K562 (cell line): ENCODE data around the gene CTDNEP1. TPM values are rescaled to one million over a fixed set of nuclear protein-coding genes. Genes with fewer than 3 reads are reported as not detected.

ENCODE experiments used
- DIDO1 ChIP-seq: fragments of 450-650 bp; IDR thresholded peaks from 2 replicates; pipeline ENCODE4 v1.6.1; 2016; ENCODE audit warnings: low read depth, missing biosample characterization, missing genetic modification characterization
- DPF2 ChIP-seq: fragments of 450-650 bp; IDR thresholded peaks from 2 replicates; pipeline ENCODE4 v1.6.1; 2016
- IFI16 ChIP-seq: fragments of 250-450 bp; sonication (Bioruptor Pico); IDR thresholded peaks from 2 replicates; pipeline ENCODE4 v2.1.2; 2022; ENCODE audit warnings: mild to moderate bottlenecking, inconsistent platforms
- KDM5B ChIP-seq: fragments of 200-600 bp; sonication (generic); IDR thresholded peaks from 2 replicates; pipeline ENCODE4 v1.6.1; 2012; ENCODE audit warnings: low read depth, mild to moderate bottlenecking, moderate library complexity, low read length, control low read depth, inconsistent platforms; ENCODE audit not compliant: insufficient replicate concordance
- MAFG ChIP-seq: fragments of 450-650 bp; conservative IDR thresholded peaks from 2 replicates; pipeline ENCODE4 v1.6.1; 2016; ENCODE audit warnings: missing genetic modification characterization, missing compliant biosample characterization
- MCM5 ChIP-seq: fragments of 450-650 bp; IDR thresholded peaks from 2 replicates; pipeline ENCODE4 v1.6.1; 2016; ENCODE audit warnings: low read depth
- NR2C1 ChIP-seq, 2 experiments: fragments of 450-650 bp; IDR thresholded peaks; 2 replicates each; pipeline ENCODE4 v1.6.1; 2017; ENCODE audit warnings: mild to moderate bottlenecking in 2 of 2, antibody characterized with exemption in 1 of 2, inconsistent platforms in 1 of 2, missing compliant biosample characterization in 1 of 2, missing genetic modification characterization in 1 of 2
- NRF1 ChIP-seq, 2 experiments: fragments of 450-650 bp; IDR thresholded peaks in 1 of 2; conservative IDR thresholded peaks in 1 of 2; 2 replicates each; pipeline ENCODE4 v1.6.1; 2014; ENCODE audit warnings: mild to moderate bottlenecking in 2 of 2
- NUFIP1 ChIP-seq: fragments of 450-650 bp; IDR thresholded peaks from 2 replicates; pipeline ENCODE4 v1.6.1; 2018; ENCODE audit not compliant: partially characterized antibody
- PHTF2 ChIP-seq: fragments of 250-450 bp; sonication (Bioruptor Pico); IDR thresholded peaks from 2 replicates; pipeline ENCODE4 v1.5.0; 2021; ENCODE audit warnings: mild to moderate bottlenecking
- POLR3G ChIP-seq: IDR thresholded peaks from 2 replicates; pipeline ENCODE4 v1.6.1; 2011; ENCODE audit not compliant: insufficient read length, insufficient replicate concordance; ENCODE audit errors: extremely low read depth
- POU5F1 ChIP-seq: fragments of 150-350 bp; IDR thresholded peaks from 2 replicates; pipeline ENCODE4 v1.6.1; 2014; ENCODE audit warnings: borderline replicate concordance, low read length, low read depth, mild to moderate bottlenecking; ENCODE audit not compliant: partially characterized antibody
- PTRF ChIP-seq: fragments of 450-650 bp; IDR thresholded peaks from 2 replicates; pipeline ENCODE4 v1.6.1; 2016; ENCODE audit warnings: mild to moderate bottlenecking, missing genetic modification characterization, missing compliant biosample characterization
- SAFB ChIP-seq: fragments of 200-400 bp; formaldehyde crosslinking; IDR thresholded peaks from 2 replicates; pipeline ENCODE4 v1.6.1; 2017; ENCODE audit warnings: low read depth, low read length, borderline replicate concordance
- TCF7 ChIP-seq: sonication (generic); IDR thresholded peaks from 2 replicates; pipeline ENCODE4 v1.6.1; 2016; ENCODE audit warnings: antibody characterized with exemption, borderline replicate concordance
- TOE1 ChIP-seq, 2 experiments: fragments of 450-650 bp in 1 of 2; sonication (generic) in 1 of 2; formaldehyde crosslinking in 1 of 2; IDR thresholded peaks; 2 replicates each; pipeline versions ENCODE4 v1.7.1 to v1.8.0; 2016 to 2022; ENCODE audit warnings: borderline replicate concordance in 2 of 2, mild to moderate bottlenecking in 2 of 2, antibody characterized with exemption in 1 of 2, inconsistent platforms in 1 of 2, low read depth in 1 of 2, missing genetic modification reagents in 1 of 2, moderate library complexity in 1 of 2
- ZC3H8 ChIP-seq: fragments of 450-650 bp; IDR thresholded peaks from 2 replicates; pipeline ENCODE4 v1.6.1; 2017
- ZNF217 ChIP-seq: sonication (generic); formaldehyde crosslinking; IDR thresholded peaks from 2 replicates; pipeline ENCODE4 v1.8.0; 2022; ENCODE audit warnings: mild to moderate bottlenecking, missing genetic modification reagents
- ZNF232 ChIP-seq: sonication (generic); formaldehyde crosslinking; IDR thresholded peaks from 2 replicates; pipeline ENCODE4 v1.8.0; 2022; ENCODE audit warnings: mild to moderate bottlenecking, missing genetic modification reagents
- ZNF311 ChIP-seq: fragments of 250-450 bp; sonication (Bioruptor Pico); IDR thresholded peaks from 2 replicates; pipeline ENCODE4 v1.4.0; 2020; ENCODE audit warnings: mild to moderate bottlenecking, moderate library complexity
- ZNF354B ChIP-seq: fragments of 250-450 bp; sonication (Bioruptor Pico); IDR thresholded peaks from 2 replicates; pipeline ENCODE4 v1.4.0; 2020
- ZNF444 ChIP-seq: fragments of 250-450 bp; sonication (Bioruptor Pico); IDR thresholded peaks from 2 replicates; pipeline ENCODE4 v1.4.0; 2020; ENCODE audit warnings: mild to moderate bottlenecking, moderate library complexity
- polyA plus RNA-seq, 8 experiments: library from polyadenylated mRNA; depleted of rRNA in 4 of 8; stranded (reverse) in 5 of 8; unstranded in 3 of 8; fragments of >200 nt; fragmentation: Nextera tagmentation in 2 of 8; fragmentation: Illumina TruSeq in 1 of 8; extraction: Ambion mirVana in 2 of 8; extraction: Trizol in 1 of 8; gene quantifications; 2 replicates each; pipeline versions ENCODE4 v1.2.1 to v1.2.3, GENCODE V29; 2011 to 2014; ENCODE audit warnings: inconsistent platforms in 1 of 8, missing spikeins in 1 of 8
- total RNA-seq, 7 experiments: library from RNA; depleted of rRNA in 6 of 7; stranded (reverse); fragments of >200 nt in 6 of 7; fragmentation: Illumina TruSeq in 2 of 7; extraction: Trizol in 2 of 7; gene quantifications; 2 replicates each; pipeline versions ENCODE4 v1.2.1 to v1.2.3, GENCODE V29; 2011 to 2021; ENCODE audit warnings: low replicate concordance in 1 of 7
- TF ChIP-seq, protein P1 (sequence below): fragments of 250-450 bp; sonication (Bioruptor Pico); IDR thresholded peaks from 2 replicates; pipeline ENCODE4 v1.8.0; 2022; ENCODE audit warnings: moderate library complexity, mild to moderate bottlenecking, inconsistent platforms
- TF ChIP-seq, protein P2 (sequence below): fragments of 450-650 bp; IDR thresholded peaks from 2 replicates; pipeline ENCODE4 v1.6.1; 2014; ENCODE audit warnings: low read depth, mild to moderate bottlenecking, moderate library complexity, borderline replicate concordance
- TF ChIP-seq, protein P3 (sequence below): fragments of 250-450 bp; sonication (Bioruptor Pico); IDR thresholded peaks from 2 replicates; pipeline ENCODE4 v1.5.0; 2020; ENCODE audit warnings: mild to moderate bottlenecking

Gene CTDNEP1
- total and polyA plus RNA-seq, 9 of the 15 experiments (the other 6 are each of a cell fraction or from before 2014, with no cell fraction given) = 10.7 to 150 (median 28.5) TPM

DNA sequence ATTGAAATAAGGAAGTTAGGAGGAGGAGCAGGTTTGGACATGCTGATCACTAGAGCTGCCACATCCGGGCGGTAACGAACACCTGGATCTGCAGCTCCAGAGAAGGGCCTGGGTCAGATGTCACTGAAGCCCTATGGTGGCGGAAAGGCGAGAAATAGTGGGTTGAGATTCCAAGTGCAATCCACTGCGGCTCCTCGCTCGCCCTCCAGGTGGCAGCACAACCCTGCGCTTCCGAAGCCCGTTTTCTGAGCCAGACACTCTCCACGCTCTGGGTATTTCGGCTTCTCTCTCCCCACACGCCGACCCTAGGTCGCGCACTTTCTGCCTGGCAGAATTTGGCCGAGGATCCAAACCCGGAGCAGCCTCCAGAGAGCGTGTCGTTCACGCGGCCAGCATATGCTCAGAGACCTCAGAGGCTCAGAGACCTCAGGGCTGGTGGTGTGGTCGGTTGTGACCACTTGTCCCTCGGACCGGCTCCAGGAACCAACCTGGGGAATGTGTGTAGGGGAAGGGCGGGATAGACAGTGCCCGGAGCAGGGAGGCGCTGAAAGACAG lies 29.1 kb upstream of the CTDNEP1 start (continued):
- TF ChIP-seq ZNF354B (CRISPR knock-in tag) (no peak), ZNF232 (peak; percentile 46), MAFG (tag) (no peak), MCM5 (no peak), POU5F1 (no peak), ZNF311 (CRISPR knock-in tag) (no peak), IFI16 (CRISPR knock-in tag) (no peak), NR2C1 (IDR thresholded peaks at IDR 0.05) (peak; percentile 35; the same call in 1 of the 2 replicates), NR2C1 (tag; IDR thresholded peaks at IDR 0.05) (no peak), ZNF444 (CRISPR knock-in tag) (no peak), NRF1 (conservative IDR thresholded peaks at IDR 0.05 in 1 of 2, IDR thresholded peaks at IDR 0.05 in 1 of 2) (peak in 1 of 2 experiments; percentile 35; a peak in 1 of 4 replicates), ZC3H8 (no peak), DIDO1 (tag) (no peak), DPF2 (no peak), POLR3G (no peak), SAFB (no peak), PHTF2 (CRISPR knock-in tag) (no peak), TCF7 (no peak), KDM5B (peak; percentile 56), TOE1 (IDR thresholded peaks at IDR 0.05; ENCODE audit: borderline replicate concordance) (no peak; the same call in 1 of the 2 replicates), TOE1 (CRISPR knock-in tag; IDR thresholded peaks at IDR 0.05; ENCODE audit: borderline replicate concordance, low read depth) (no peak), ZNF217 (CRISPR knock-in tag) (no peak), NUFIP1 (no peak), PTRF (tag) (no peak)
- TF ChIP-seq, protein P1, sequence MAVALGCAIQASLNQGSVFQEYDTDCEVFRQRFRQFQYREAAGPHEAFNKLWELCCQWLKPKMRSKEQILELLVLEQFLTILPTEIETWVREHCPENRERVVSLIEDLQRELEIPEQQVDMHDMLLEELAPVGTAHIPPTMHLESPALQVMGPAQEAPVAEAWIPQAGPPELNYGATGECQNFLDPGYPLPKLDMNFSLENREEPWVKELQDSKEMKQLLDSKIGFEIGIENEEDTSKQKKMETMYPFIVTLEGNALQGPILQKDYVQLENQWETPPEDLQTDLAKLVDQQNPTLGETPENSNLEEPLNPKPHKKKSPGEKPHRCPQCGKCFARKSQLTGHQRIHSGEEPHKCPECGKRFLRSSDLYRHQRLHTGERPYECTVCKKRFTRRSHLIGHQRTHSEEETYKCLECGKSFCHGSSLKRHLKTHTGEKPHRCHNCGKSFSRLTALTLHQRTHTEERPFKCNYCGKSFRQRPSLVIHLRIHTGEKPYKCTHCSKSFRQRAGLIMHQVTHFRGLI (CRISPR knock-in tag) = no peak
- TF ChIP-seq, protein P2, sequence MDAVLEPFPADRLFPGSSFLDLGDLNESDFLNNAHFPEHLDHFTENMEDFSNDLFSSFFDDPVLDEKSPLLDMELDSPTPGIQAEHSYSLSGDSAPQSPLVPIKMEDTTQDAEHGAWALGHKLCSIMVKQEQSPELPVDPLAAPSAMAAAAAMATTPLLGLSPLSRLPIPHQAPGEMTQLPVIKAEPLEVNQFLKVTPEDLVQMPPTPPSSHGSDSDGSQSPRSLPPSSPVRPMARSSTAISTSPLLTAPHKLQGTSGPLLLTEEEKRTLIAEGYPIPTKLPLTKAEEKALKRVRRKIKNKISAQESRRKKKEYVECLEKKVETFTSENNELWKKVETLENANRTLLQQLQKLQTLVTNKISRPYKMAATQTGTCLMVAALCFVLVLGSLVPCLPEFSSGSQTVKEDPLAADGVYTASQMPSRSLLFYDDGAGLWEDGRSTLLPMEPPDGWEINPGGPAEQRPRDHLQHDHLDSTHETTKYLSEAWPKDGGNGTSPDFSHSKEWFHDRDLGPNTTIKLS = no peak
- TF ChIP-seq, protein P3, sequence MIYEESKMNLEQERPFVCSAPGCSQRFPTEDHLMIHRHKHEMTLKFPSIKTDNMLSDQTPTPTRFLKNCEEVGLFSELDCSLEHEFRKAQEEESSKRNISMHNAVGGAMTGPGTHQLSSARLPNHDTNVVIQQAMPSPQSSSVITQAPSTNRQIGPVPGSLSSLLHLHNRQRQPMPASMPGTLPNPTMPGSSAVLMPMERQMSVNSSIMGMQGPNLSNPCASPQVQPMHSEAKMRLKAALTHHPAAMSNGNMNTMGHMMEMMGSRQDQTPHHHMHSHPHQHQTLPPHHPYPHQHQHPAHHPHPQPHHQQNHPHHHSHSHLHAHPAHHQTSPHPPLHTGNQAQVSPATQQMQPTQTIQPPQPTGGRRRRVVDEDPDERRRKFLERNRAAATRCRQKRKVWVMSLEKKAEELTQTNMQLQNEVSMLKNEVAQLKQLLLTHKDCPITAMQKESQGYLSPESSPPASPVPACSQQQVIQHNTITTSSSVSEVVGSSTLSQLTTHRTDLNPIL (CRISPR knock-in tag) = no peak
